T-cell (primary cell): Measurements from ENCODE around the gene LUZP1. TPM values are rescaled to one million over a fixed set of nuclear protein-coding genes. Genes with fewer than 3 reads are reported as not detected.

Experiments
- ATAC-seq, 4 experiments: fragments of 200-7000 bp in 3 of 4; fragments of 150-1000 bp in 1 of 4; cut with Tn5 transposase; replicated peaks in 1 of 4; 1 replicate in 3 of 4; 2 replicates in 1 of 4; pipeline ENCODE4 v1.10.0; 2021; ENCODE audit warnings: moderate library complexity in 3 of 4, mild to moderate bottlenecking in 2 of 4, moderate number of reproducible peaks in 1 of 4
- CTCF ChIA-PET, 2 donors: fragments of 300-600 bp; sonication (Branson Sonifier 250); formaldehyde crosslinking; loops; one replicate each; lab custom pipeline; 2022; ENCODE audit warnings: antibody characterized with exemption in 2 of 2; lab: Charles Lee
- POLR2A ChIA-PET, 2 donors: fragments of 300-600 bp; sonication (Branson Sonifier 250); formaldehyde crosslinking; loops; one replicate each; lab custom pipeline; 2022; ENCODE audit warnings: antibody characterized with exemption in 2 of 2; lab: Charles Lee
- DNase-seq, 35 experiments: peaks; one replicate each; pipeline versions ENCODE4 v3.0.0 to v3.0.0-alpha.2; 2013 to 2023
- H3K27ac ChIP-seq: one replicate; pipeline ENCODE4 v1.5.1; 2013; ENCODE audit warnings: low read length
- H3K27me3 ChIP-seq, 2 experiments: replicated peaks in 1 of 2; 1 replicate in 1 of 2; 2 replicates in 1 of 2; pipeline versions ENCODE4 v1.6.1 to v1.7.0; 2013; ENCODE audit warnings: low read length in 1 of 2, mixed read lengths in 1 of 2; ENCODE audit not compliant: control insufficient read depth in 2 of 2, insufficient read depth in 2 of 2; ENCODE audit errors: extremely low read depth in 1 of 2
- H3K36me3 ChIP-seq, 2 donors: 1 replicate in 1 of 2; 2 replicates in 1 of 2; pipeline versions ENCODE4 v1.6.1 to v1.7.0; 2013; ENCODE audit warnings: low read length in 1 of 2; ENCODE audit not compliant: control insufficient read depth in 2 of 2, insufficient read depth in 1 of 2; ENCODE audit errors: extremely low read depth in 1 of 2
- H3K4me1 ChIP-seq, 2 experiments: 1 replicate in 1 of 2; 2 replicates in 1 of 2; pipeline versions ENCODE4 v1.6.1 to v1.7.0; 2013; ENCODE audit warnings: low read length in 2 of 2, mixed read lengths in 1 of 2; ENCODE audit not compliant: insufficient read depth in 2 of 2, control insufficient read depth in 1 of 2; ENCODE audit errors: extremely low read depth in 1 of 2
- H3K4me3 ChIP-seq, 2 donors: 1 replicate in 1 of 2; 2 replicates in 1 of 2; pipeline versions ENCODE4 v1.5.1 to v1.7.0; 2013; ENCODE audit warnings: mild to moderate bottlenecking in 2 of 2, low read length in 1 of 2, moderate library complexity in 1 of 2; ENCODE audit not compliant: control insufficient read depth in 1 of 2; ENCODE audit errors: extremely low read depth in 1 of 2
- H3K9me3 ChIP-seq: 2 replicates; pipeline ENCODE4 v1.7.0; 2013
- H3K27ac Mint-ChIP-seq, 2 donors: one replicate each; pipeline ENCODE4 v1.8.0; 2020 to 2021; ENCODE audit warnings: mild to moderate bottlenecking in 2 of 2, mixed read lengths in 2 of 2
- H3K27me3 Mint-ChIP-seq, 2 donors: one replicate each; pipeline ENCODE4 v1.8.0; 2021 to 2022; ENCODE audit warnings: mixed read lengths in 2 of 2
- H3K36me3 Mint-ChIP-seq: one replicate; pipeline ENCODE4 v1.8.0; 2021; ENCODE audit warnings: mixed read lengths
- H3K4me1 Mint-ChIP-seq, 3 donors: one replicate each; pipeline ENCODE4 v1.8.0; 2020 to 2022; ENCODE audit warnings: mixed read lengths in 3 of 3, mild to moderate bottlenecking in 1 of 3
- H3K4me3 Mint-ChIP-seq, 3 donors: one replicate each; pipeline ENCODE4 v1.8.0; 2020 to 2022; ENCODE audit warnings: mild to moderate bottlenecking in 3 of 3, mixed read lengths in 3 of 3, moderate library complexity in 3 of 3
- H3K9me3 Mint-ChIP-seq, 3 donors: one replicate each; pipeline ENCODE4 v1.8.0; 2020 to 2022; ENCODE audit warnings: mixed read lengths in 3 of 3
- WGBS: methylation state at CpG from one replicate; pipeline ENCODE4 v1.1.5; 2013; ENCODE audit warnings: missing lambda C conversion rate; ENCODE audit not compliant: insufficient coverage; 5-methylcytosine and 5-hydroxymethylcytosine counted together
- total RNA-seq, 35 experiments: library from RNA in 6 of 35; stranded (reverse) in 6 of 35; fragments of 120-200 nt in 1 of 35; gene quantifications; one replicate each; pipeline versions ENCODE4 v1.2.1 to v1.2.4 and lab custom pipeline; 2013 to 2026

The LUZP1 gene
- total RNA-seq, 5 donors from 2014 or later (not counting 1 experiment from before 2014, with no cell fraction given): 18.8 to 24.8 (median 19.7) TPM

- Mint-ChIP-seq H3K9me3 (no peaks in the 10 kb centered on the region), H3K36me3 (peaks cover under 1% of the 10 kb centered on the region), H3K4me3 (no peak overlapping the region), H3K27me3 (no peaks in the 10 kb centered on the region), H3K4me1 (peaks cover 41 to 53% (median 50%) of the 10 kb centered on the region in 3 donors), H3K27ac (no peak overlapping the region)
- CTCF ChIA-PET: interaction anchor here (0.5 to 9.0 kb wide), 15 partner anchors 10 to 440 kb away, joined by 3 to 281 read pairs (median 4); no protein-coding TSS in a partner anchor
- Histone ChIP-seq H3K36me3 (peaks cover 0 to 1% of the 10 kb centered on the region in 2 donors), H3K4me3 (no peak overlapping the region), H3K27ac (no peak overlapping the region), H3K9me3 (no peaks in the 10 kb centered on the region), H3K27me3 (no peaks in the 10 kb centered on the region), H3K4me1 (peaks cover 10 to 27% of the 10 kb centered on the region in 2 experiments)
- POLR2A ChIA-PET: interaction anchor here (0.5 to 2.1 kb wide), 4 partner anchors 20 to 85 kb away, joined by 4 to 10 read pairs (median 6); no protein-coding TSS in a partner anchor
- DNase-seq (no peak), ATAC-seq (no peak)
- WGBS: no CpG with 5 or more reads among the region's 1 CpG
These were observed 69.5 kb downstream of the LUZP1 start for GRCh38 chr1:23099171-23099536.

GRCh38 chr1:23098463-23099170, 70.0 kb downstream of the LUZP1 start:
- Histone ChIP-seq H3K27ac (no peak overlapping the region), H3K4me3 (no peak overlapping the region), H3K36me3 (peaks cover 0 to 6% of the 10 kb centered on the region in 2 donors), H3K27me3 (no peaks in the 10 kb centered on the region), H3K4me1 (peaks cover 8 to 23% of the 10 kb centered on the region in 2 experiments), H3K9me3 (no peaks in the 10 kb centered on the region)
- Mint-ChIP-seq H3K9me3 (no peaks in the 10 kb centered on the region), H3K4me1 (peaks cover 40 to 53% (median 50%) of the 10 kb centered on the region in 3 donors), H3K27me3 (no peaks in the 10 kb centered on the region), H3K36me3 (peaks cover 6% of the 10 kb centered on the region), H3K27ac (peak overlapping the region; percentile 25 to 43), H3K4me3 (peak overlapping the region in 1 of 3 donors; percentile 18)
- POLR2A ChIA-PET: interaction anchor here (0.6 to 2.1 kb wide), 3 partner anchors 21 to 86 kb away, joined by 3 to 10 read pairs (median 4); no protein-coding TSS in a partner anchor
- CTCF ChIA-PET: interaction anchor here (0.5 to 9.0 kb wide), 18 partner anchors 9 to 441 kb away, joined by 3 to 281 read pairs (median 4); no protein-coding TSS in a partner anchor
- DNase-seq (peak; percentile 28 to 86 (median 53)), ATAC-seq (peak; percentile 45 to 64 (median 46))
- 39% methylated on average over 7 of the region's 12 CpGs for WGBS

- H3K27me3 Mint-ChIP-seq: no peaks in the 10 kb centered on the region
- H3K4me3 ChIP-seq: no peak overlapping the region
- H3K36me3 Mint-ChIP-seq: peaks cover 15% of the 10 kb centered on the region
- H3K4me1 Mint-ChIP-seq: peaks cover 31 to 41% (median 39%) of the 10 kb centered on the region in 3 donors
- 100% methylated on average over 2 of the region's 6 CpGs for WGBS
- no peaks in the 10 kb centered on the region for H3K9me3 ChIP-seq
- H3K27ac Mint-ChIP-seq: no peak overlapping the region
- ATAC-seq (no peak), DNase-seq (no peak)
- ChIA-PET POLR2A (no interaction called here), CTCF (interaction anchor here (0.6 to 9.0 kb wide), 2 partner anchors 87 to 88 kb away, joined by 3 to 281 read pairs; no protein-coding TSS in a partner anchor)
- peaks cover 8 to 16% of the 10 kb centered on the region in 2 experiments for H3K4me1 ChIP-seq
- peaks cover 0 to 19% of the 10 kb centered on the region in 2 donors for H3K36me3 ChIP-seq
- H3K9me3 Mint-ChIP-seq: no peaks in the 10 kb centered on the region
- no peak overlapping the region for H3K4me3 Mint-ChIP-seq
- no peak overlapping the region for H3K27ac ChIP-seq
- H3K27me3 ChIP-seq: no peaks in the 10 kb centered on the region
These were observed 71.3 kb downstream of the LUZP1 start for GRCh38 chr1:23097316-23097715.

- no peak overlapping the region for H3K27ac Mint-ChIP-seq
- ATAC-seq: no peak
- no peak overlapping the region for H3K4me3 Mint-ChIP-seq
- no peak overlapping the region for H3K4me3 ChIP-seq
- no peaks in the 10 kb centered on the region for H3K9me3 ChIP-seq
- no peaks in the 10 kb centered on the region for H3K9me3 Mint-ChIP-seq
- CTCF ChIA-PET: interaction anchor here in 1 of 2 donors (0.6 kb wide), 1 partner anchor 162 kb away, joined by 3 read pairs; no protein-coding TSS in a partner anchor
- H3K4me1 ChIP-seq: no peaks in the 10 kb centered on the region
- DNase-seq: no peak
- no peaks in the 10 kb centered on the region for H3K27me3 ChIP-seq
- H3K4me1 Mint-ChIP-seq: no peaks in the 10 kb centered on the region
- POLR2A ChIA-PET: interaction anchor here in 1 of 2 donors (0.6 kb wide), 1 partner anchor 68 kb away, joined by 3 read pairs; no protein-coding TSS in a partner anchor
- no peak overlapping the region for H3K27ac ChIP-seq
- H3K27me3 Mint-ChIP-seq: no peaks in the 10 kb centered on the region
- WGBS: 93% methylated on average over 12 of the region's 12 CpGs
- H3K36me3 Mint-ChIP-seq: peaks cover 40% of the 10 kb centered on the region
- H3K36me3 ChIP-seq: peaks cover 9 to 50% of the 10 kb centered on the region in 2 donors
These were observed 76.2 kb downstream of the LUZP1 start for GRCh38 chr1:23092447-23092846.

GRCh38 chr1:23091545-23091944, 77.1 kb downstream of the LUZP1 start:
- Mint-ChIP-seq H3K4me3 (no peak overlapping the region), H3K27me3 (no peaks in the 10 kb centered on the region), H3K9me3 (no peaks in the 10 kb centered on the region), H3K4me1 (no peaks in the 10 kb centered on the region), H3K36me3 (peaks cover 48% of the 10 kb centered on the region), H3K27ac (no peak overlapping the region)
- no peak overlapping the region for H3K4me3 ChIP-seq
- no peak for ATAC-seq
- CTCF ChIA-PET: no interaction called here
- no peaks in the 10 kb centered on the region for H3K4me1 ChIP-seq
- 90% methylated on average over 2 of the region's 7 CpGs for WGBS
- no peaks in the 10 kb centered on the region for H3K27me3 ChIP-seq
- no peak overlapping the region for H3K27ac ChIP-seq
- POLR2A ChIA-PET: no interaction called here
- DNase-seq: no peak
- H3K9me3 ChIP-seq: no peaks in the 10 kb centered on the region
- peaks cover 9 to 59% of the 10 kb centered on the region in 2 donors for H3K36me3 ChIP-seq

- no peaks in the 10 kb centered on the region for H3K9me3 ChIP-seq
- Mint-ChIP-seq H3K4me1 (no peaks in the 10 kb centered on the region), H3K4me3 (no peak overlapping the region), H3K36me3 (peaks cover 59% of the 10 kb centered on the region), H3K9me3 (no peaks in the 10 kb centered on the region), H3K27ac (no peak overlapping the region), H3K27me3 (no peaks in the 10 kb centered on the region)
- ChIA-PET POLR2A (no interaction called here), CTCF (interaction anchor here in 1 of 2 donors (1.2 kb wide), 1 partner anchor 9 kb away, joined by 4 read pairs; no protein-coding TSS in a partner anchor)
- H3K36me3 ChIP-seq: peaks cover 9 to 67% of the 10 kb centered on the region in 2 donors
- H3K27ac ChIP-seq: no peak overlapping the region
- no peaks in the 10 kb centered on the region for H3K4me1 ChIP-seq
- WGBS: 100% methylated on average over 1 of the region's 1 CpG
- DNase-seq (no peak), ATAC-seq (no peak)
- H3K4me3 ChIP-seq: no peak overlapping the region
- H3K27me3 ChIP-seq: no peaks in the 10 kb centered on the region
These were observed 78.6 kb downstream of the LUZP1 start for GRCh38 chr1:23090056-23090455.
